ENCODE measurements around the gene HTR4. TPM values are rescaled to one million over a fixed set of nuclear protein-coding genes. Genes with fewer than 3 reads are reported as not detected.
"Not testable (repeated sequence)": the region's sequence is repeated elsewhere in the genome, so short reads cannot be mapped to it uniquely, and the experiment has no call there.

HTR4 gene
- total and polyA plus RNA-seq, 2 of the 4 experiments (the other 2 are of a cell fraction) = not detected

- H4K8ac ChIP-seq (ENCODE audit: low read depth in 2 of 2, low read length in 2 of 2); H2BK120ac ChIP-seq (ENCODE audit: low read depth, low read length); POLR2A ChIA-PET (ENCODE audit: unreplicated experiment); H2BK5ac ChIP-seq (ENCODE audit: low read depth, low read length, poor library complexity, severe bottlenecking); H3K36me3 ChIP-seq (ENCODE audit: control insufficient read depth, insufficient read depth, low read length); H3K14ac ChIP-seq (replicated peaks; ENCODE audit: low read depth, low read length); H3K9me3 ChIP-seq (ENCODE audit: control insufficient read depth, insufficient read depth, low read length); BruUV-seq (replicated peaks); H3K23ac ChIP-seq (ENCODE audit: low read depth, low read length); H3K4me2 ChIP-seq (ENCODE audit: low read depth, low read length); H3K27ac ChIP-seq (ENCODE audit: insufficient read depth, low read length); H3K18ac ChIP-seq (ENCODE audit: low read depth, low read length); H2AFZ ChIP-seq (replicated peaks; ENCODE audit: low read length, poor library complexity); H3K79me1 ChIP-seq (ENCODE audit: low read depth in 1 of 2, low read length in 2 of 2); in situ Hi-C loops (cut with MboI; ENCODE audit: low sequenced_read_pairs); ATAC-seq (ENCODE audit: low read depth); H2AK5ac ChIP-seq (ENCODE audit: low read depth, low read length); H3K9me1 ChIP-seq (ENCODE audit: insufficient read depth, low read length); H3K4me1 ChIP-seq (ENCODE audit: control insufficient read depth, insufficient read depth, low read length); H3K56ac ChIP-seq (ENCODE audit: extremely low read depth, insufficient read depth, low read length); dilution Hi-C loops (cut with HindIII; ENCODE audit: low sequenced_read_pairs, unreplicated experiment); H3K4ac ChIP-seq (ENCODE audit: low read depth, low read length); H3K4me3 ChIP-seq (ENCODE audit: insufficient read depth, low read depth, low read length); H4K20me1 ChIP-seq (ENCODE audit: insufficient read depth, low read length); H4K91ac ChIP-seq (ENCODE audit: insufficient read depth, low read depth, low read length); DNase-seq; intact Hi-C loops (cut with micrococcal nuclease); H3K9ac ChIP-seq (ENCODE audit: low read depth, low read length); H2BK20ac ChIP-seq (ENCODE audit: low read depth, low read length); H4K5ac ChIP-seq (ENCODE audit: low read depth, low read length); H2BK15ac ChIP-seq (ENCODE audit: low read depth, low read length); H2AK9ac ChIP-seq (replicated peaks; ENCODE audit: low read depth, low read length, poor library complexity); CTCF ChIA-PET; H3K27me3 ChIP-seq (ENCODE audit: control insufficient read depth, insufficient read depth, low read length): not testable (repeated sequence)
- no CpG with 5 or more reads among the region's 6 CpGs for WGBS, 2 experiments (ENCODE audit: extremely low coverage in 2 of 2, insufficient read length in 1 of 2)
These were observed 19.4 kb upstream of the HTR4 start for GRCh38 chr5:148673704-148674103.

Data from IMR-90 (cell line).